Body of pancreas (tissue), 4 donors: Measurements from ENCODE around the gene TCP11. TPM values are rescaled to one million over a fixed set of nuclear protein-coding genes. Genes with fewer than 3 reads are reported as not detected.

Experiments used
- ATAC-seq: fragments of 150-250 bp; one replicate; pipeline ENCODE4 v1.9.1; 2016
- DNase-seq, 4 donors: peaks; one replicate each; pipeline ENCODE4 v3.0.0-alpha.2; 2019
- H3K27ac ChIP-seq, 4 donors: fragments of 200-600 bp; sonication (generic); 1 replicate in 3 of 4; 2 replicates in 1 of 4; pipeline versions ENCODE4 v1.5.1 to v1.6.1; 2016 to 2019; ENCODE audit warnings: mild to moderate bottlenecking in 1 of 4, mixed read lengths in 1 of 4, moderate library complexity in 1 of 4
- H3K27me3 ChIP-seq, 2 donors: fragments of 200-600 bp; sonication (generic); one replicate each; pipeline ENCODE4 v1.6.0; 2016; ENCODE audit warnings: mild to moderate bottlenecking in 1 of 2
- H3K36me3 ChIP-seq, 2 donors: fragments of 200-600 bp; sonication (generic); replicated peaks in 1 of 2; 2 replicates each; pipeline ENCODE4 v1.5.1; 2016; ENCODE audit warnings: low read depth in 2 of 2; ENCODE audit not compliant: insufficient read depth in 1 of 2
- H3K4me1 ChIP-seq: fragments of 200-600 bp; sonication (generic); one replicate; pipeline ENCODE4 v1.6.0; 2016
- H3K4me3 ChIP-seq, 2 donors: fragments of 200-600 bp; sonication (generic); 1 replicate in 1 of 2; 2 replicates in 1 of 2; pipeline ENCODE4 v1.5.1; 2016 to 2019
- H3K9me3 ChIP-seq, 3 donors: fragments of 200-600 bp; sonication (generic); 1 replicate in 2 of 3; 2 replicates in 1 of 3; pipeline ENCODE4 v1.5.1; 2016
- CTCF ChIP-seq, 7 experiments: fragments of 450-650 bp in 4 of 7; fragments of 200-600 bp in 3 of 7; sonication (generic) in 3 of 7; IDR thresholded peaks; one replicate each; pipeline ENCODE4 v1.5.1; 2016 to 2019; ENCODE audit warnings: antibody characterized with exemption in 7 of 7
- POLR2A ChIP-seq, 3 donors: fragments of 450-650 bp; IDR thresholded peaks; one replicate each; pipeline ENCODE4 v1.6.1; 2016; ENCODE audit warnings: antibody characterized with exemption in 3 of 3, mild to moderate bottlenecking in 2 of 3
- WGBS, 2 donors: methylation state at CpG; one replicate each; pipeline ENCODE4 v1.1.5; 2017; 5-methylcytosine and 5-hydroxymethylcytosine counted together
- intact Hi-C: fragments of 100-400 bp; cut with DNase I; formaldehyde crosslinking; loops from one replicate; pipeline ENCODE4 v1.15.1; 2023
- total RNA-seq, 2 donors: library from RNA; depleted of rRNA; stranded (reverse); fragments of >200 nt; gene quantifications; one replicate each; pipeline ENCODE4 v1.1.0, GENCODE V29; 2016

Gene TCP11
- total RNA-seq = not detected

GRCh38 chr6:35141007-35141655, at the start of gene TCP11:
Gene TCP11 (minus strand): TSS chr6:35141339. CDS start chr6:35140870, 469 bp downstream.
- peaks cover 0 to 8% of the 10 kb centered on the region in 2 donors for H3K27me3 ChIP-seq
- 22 to 32% methylated on average over 20 to 55 of the region's 69 CpGs for WGBS, 2 donors
- TF ChIP-seq CTCF (IDR thresholded peaks at IDR 0.05) (no peak), POLR2A (IDR thresholded peaks at IDR 0.05) (no peak)
- H3K27ac ChIP-seq = no peak within 1 kb of the TSS
- ATAC-seq = no peak
- no peak within 1 kb of the TSS for H3K4me3 ChIP-seq
- no peaks in the 10 kb centered on the region for H3K9me3 ChIP-seq
- peaks cover 4% of the 10 kb centered on the region for H3K4me1 ChIP-seq
- peak in 1 of 4 donors; percentile 26 for DNase-seq
- no peaks in the 10 kb centered on the region for H3K36me3 ChIP-seq
- intact Hi-C loops = loop anchor here (5.0 kb wide), 1 partner anchor 149 kb away; no protein-coding TSS in a partner anchor

GRCh38 chr6:35190306-35190705, 49.2 kb upstream of the TCP11 start:
- Histone ChIP-seq H3K36me3 (no peaks in the 10 kb centered on the region), H3K4me1 (peaks cover under 1% of the 10 kb centered on the region), H3K27me3 (no peaks in the 10 kb centered on the region), H3K4me3 (no peak overlapping the region), H3K9me3 (no peaks in the 10 kb centered on the region), H3K27ac (no peak overlapping the region)
- TF ChIP-seq POLR2A (IDR thresholded peaks at IDR 0.05) = no peak
- no peak for TF ChIP-seq CTCF (IDR thresholded peaks at IDR 0.05)
- intact Hi-C loops = no loop called here
- DNase-seq (no peak), ATAC-seq (no peak)

GRCh38 chr6:35188886-35189285, 47.7 kb upstream of the TCP11 start:
- H3K36me3 ChIP-seq = no peaks in the 10 kb centered on the region
- intact Hi-C loops = no loop called here
- WGBS, 2 donors = 71% methylated on average over 3 of the region's 3 CpGs
- H3K4me3 ChIP-seq = no peak overlapping the region
- DNase-seq (no peak), ATAC-seq (no peak)
- no peaks in the 10 kb centered on the region for H3K27me3 ChIP-seq
- peaks cover 6% of the 10 kb centered on the region for H3K4me1 ChIP-seq
- TF ChIP-seq POLR2A (IDR thresholded peaks at IDR 0.05) (no peak), CTCF (IDR thresholded peaks at IDR 0.05) (no peak)
- no peak overlapping the region for H3K27ac ChIP-seq
- no peaks in the 10 kb centered on the region for H3K9me3 ChIP-seq

GRCh38 chr6:35186571-35186970, 45.4 kb upstream of the TCP11 start:
- Histone ChIP-seq H3K9me3 (no peaks in the 10 kb centered on the region), H3K27me3 (no peaks in the 10 kb centered on the region), H3K36me3 (no peaks in the 10 kb centered on the region), H3K4me3 (no peak overlapping the region), H3K27ac (no peak overlapping the region), H3K4me1 (peaks cover 6% of the 10 kb centered on the region)
- DNase-seq = no peak
- intact Hi-C loops = no loop called here
- TF ChIP-seq CTCF (IDR thresholded peaks at IDR 0.05) (no peak), POLR2A (IDR thresholded peaks at IDR 0.05) (no peak)
- 92 to 94% methylated on average over 2 of the region's 2 CpGs for WGBS, 2 donors
- ATAC-seq = no peak

- H3K27ac ChIP-seq = no peak overlapping the region
- no peak overlapping the region for H3K4me3 ChIP-seq
- H3K36me3 ChIP-seq = no peaks in the 10 kb centered on the region
- H3K27me3 ChIP-seq = no peaks in the 10 kb centered on the region
- no peaks in the 10 kb centered on the region for H3K9me3 ChIP-seq
- intact Hi-C loops = no loop called here
- 78 to 81% methylated on average over 1 of the region's 1 CpG for WGBS, 2 donors
- DNase-seq (no peak), ATAC-seq (no peak)
- H3K4me1 ChIP-seq = peaks cover 6% of the 10 kb centered on the region
- TF ChIP-seq CTCF (IDR thresholded peaks at IDR 0.05) = no peak
- TF ChIP-seq POLR2A (IDR thresholded peaks at IDR 0.05) = no peak
These were observed 44.8 kb upstream of the TCP11 start for GRCh38 chr6:35185971-35186370.
